ENCODE measurements around the gene PLCB4. TPM values are rescaled to one million over a fixed set of nuclear protein-coding genes. Genes with fewer than 3 reads are reported as not detected.

PLCB4 gene
- total RNA-seq, 1 donor from 2014 or later = 38.0 TPM

DNA sequence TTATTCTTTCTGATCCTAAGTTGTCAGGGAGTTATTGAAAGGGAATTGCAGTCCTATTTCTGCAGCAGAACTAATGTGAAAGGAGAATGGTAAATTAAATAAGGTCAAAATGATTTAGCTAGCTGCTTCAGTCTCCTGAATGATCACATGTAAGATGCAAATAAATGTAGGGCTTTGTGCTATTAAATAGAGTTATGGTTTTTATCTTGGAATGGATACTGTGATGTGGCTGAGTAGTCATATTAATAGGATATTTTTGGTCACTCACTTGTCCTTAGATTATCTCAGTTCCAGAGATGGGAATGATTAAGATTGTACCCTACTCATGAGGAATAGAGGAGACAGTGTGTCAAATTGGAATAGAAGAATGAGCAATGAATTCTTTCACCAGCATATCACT, 129.6 kb downstream of the PLCB4 start:
- no peak for TF ChIP-seq CTCF (IDR thresholded peaks at IDR 0.05)
- H3K4me1 ChIP-seq = no peaks in the 10 kb centered on the region
- H3K36me3 ChIP-seq = no peaks in the 10 kb centered on the region
- H3K27me3 ChIP-seq = no peaks in the 10 kb centered on the region
- H3K9me3 ChIP-seq = no peaks in the 10 kb centered on the region
- no peak for DNase-seq (ENCODE audit: low spot score in 2 of 2)
- H3K4me3 ChIP-seq = no peak overlapping the region
- intact Hi-C loops (cut with DNase I) = no loop called here
- H3K27ac ChIP-seq = no peak overlapping the region

DNA sequence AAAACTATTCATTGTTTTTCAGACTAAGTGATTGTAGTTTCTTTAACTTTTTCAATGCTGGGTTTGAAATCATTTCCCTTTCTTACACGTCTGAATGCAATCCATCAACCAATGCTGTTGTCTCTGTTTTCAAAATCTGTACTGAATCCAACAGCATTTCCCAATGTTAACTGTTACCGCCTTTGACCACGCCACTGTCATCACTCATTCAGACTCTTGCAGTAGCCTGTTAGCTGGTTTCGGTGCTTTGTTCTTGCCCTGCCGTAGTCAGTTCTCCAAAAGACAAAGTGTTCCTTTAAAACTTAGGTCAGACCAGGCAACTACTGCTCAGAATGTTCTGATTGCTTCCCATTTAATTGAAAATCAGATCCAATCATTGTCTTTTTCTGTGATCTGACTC, 131.3 kb downstream of the PLCB4 start:
- Histone ChIP-seq H3K36me3 (no peaks in the 10 kb centered on the region), H3K27ac (no peak overlapping the region), H3K27me3 (no peaks in the 10 kb centered on the region), H3K4me1 (no peaks in the 10 kb centered on the region), H3K4me3 (no peak overlapping the region), H3K9me3 (no peaks in the 10 kb centered on the region)
- TF ChIP-seq CTCF (IDR thresholded peaks at IDR 0.05) = no peak
- no peak for DNase-seq (ENCODE audit: low spot score in 2 of 2)
- intact Hi-C loops (cut with DNase I) = no loop called here

- Histone ChIP-seq H3K27me3 (no peaks in the 10 kb centered on the region), H3K4me1 (no peaks in the 10 kb centered on the region), H3K9me3 (no peaks in the 10 kb centered on the region), H3K36me3 (no peaks in the 10 kb centered on the region), H3K4me3 (no peak overlapping the region), H3K27ac (no peak overlapping the region)
- intact Hi-C loops (cut with DNase I) = no loop called here
- TF ChIP-seq CTCF (IDR thresholded peaks at IDR 0.05) = no peak
- no peak for DNase-seq (ENCODE audit: low spot score in 2 of 2)
Observed at GRCh38 chr20:9200620-9201019, 131.7 kb downstream of the PLCB4 start.

DNA sequence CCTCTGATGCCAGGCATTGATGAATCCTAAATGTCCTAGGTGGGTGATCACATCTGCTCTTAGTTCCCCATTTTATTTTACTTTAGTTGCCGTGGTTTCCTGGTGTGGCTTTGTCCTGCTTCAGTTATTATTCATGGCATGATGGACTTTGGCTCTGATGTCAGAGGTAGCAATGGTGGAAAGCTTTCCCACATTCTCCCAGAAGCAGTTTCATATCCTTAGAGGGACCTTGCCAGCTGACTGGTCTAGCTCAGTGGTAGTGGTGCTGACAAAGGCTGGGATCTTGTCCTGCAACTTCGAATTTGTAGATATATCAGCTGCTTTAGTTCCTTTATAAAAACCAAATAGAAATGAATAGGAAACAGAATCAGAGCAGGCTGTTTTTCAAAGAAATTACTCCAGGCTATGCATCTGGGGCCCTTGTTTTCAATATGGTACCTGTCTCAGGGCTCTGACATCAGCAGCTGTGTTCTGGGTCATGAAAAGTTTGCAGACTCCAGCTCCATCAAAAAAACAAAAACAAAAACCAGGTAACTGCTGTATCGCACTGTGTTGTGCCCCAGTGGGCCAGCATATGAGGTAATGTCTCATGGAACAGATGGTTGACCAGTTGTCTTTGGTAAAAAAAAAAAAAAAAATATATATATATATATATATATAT, 133.7 kb downstream of the PLCB4 start:
- Histone ChIP-seq H3K4me3 (no peak overlapping the region), H3K4me1 (no peaks in the 10 kb centered on the region), H3K27ac (no peak overlapping the region), H3K9me3 (no peaks in the 10 kb centered on the region), H3K36me3 (no peaks in the 10 kb centered on the region), H3K27me3 (no peaks in the 10 kb centered on the region)
- DNase-seq (ENCODE audit: low spot score in 2 of 2) = no peak
- intact Hi-C loops (cut with DNase I) = no loop called here
- TF ChIP-seq CTCF (IDR thresholded peaks at IDR 0.05) = no peak

GRCh38 chr20:9203081-9203447, 134.2 kb downstream of the PLCB4 start:
- no peaks in the 10 kb centered on the region for H3K4me1 ChIP-seq
- H3K27me3 ChIP-seq = no peaks in the 10 kb centered on the region
- intact Hi-C loops (cut with DNase I) = no loop called here
- no peaks in the 10 kb centered on the region for H3K36me3 ChIP-seq
- H3K27ac ChIP-seq = no peak overlapping the region
- DNase-seq (ENCODE audit: low spot score in 2 of 2) = no peak
- no peaks in the 10 kb centered on the region for H3K9me3 ChIP-seq
- no peak for TF ChIP-seq CTCF (IDR thresholded peaks at IDR 0.05)
- no peak overlapping the region for H3K4me3 ChIP-seq

GRCh38 chr20:9204979-9205378, 136.1 kb downstream of the PLCB4 start:
- no peak for DNase-seq (ENCODE audit: low spot score in 2 of 2)
- intact Hi-C loops (cut with DNase I) = no loop called here
- no peak for TF ChIP-seq CTCF (IDR thresholded peaks at IDR 0.05)

More at GRCh38 chr20:9204979-9205378, 136.1 kb downstream of the PLCB4 start:
- Histone ChIP-seq H3K27ac (no peak overlapping the region), H3K27me3 (no peaks in the 10 kb centered on the region), H3K4me1 (no peaks in the 10 kb centered on the region), H3K36me3 (no peaks in the 10 kb centered on the region), H3K4me3 (no peak overlapping the region), H3K9me3 (no peaks in the 10 kb centered on the region)
